GM23338 (cell line): ENCODE data around the gene NELFB. TPM values are rescaled to one million over a fixed set of nuclear protein-coding genes. Genes with fewer than 3 reads are reported as not detected.

Source experiments
- ATAC-seq: fragments of 200-7000 bp; cut with Tn5 transposase; 3 replicates; pipeline ENCODE4 v1.9.1; 2020
- DNase-seq: peaks from one replicate; pipeline ENCODE4 v3.0.0-alpha.2; 2015; ENCODE audit warnings: low spot score
- H2AFZ ChIP-seq: fragments of 200-600 bp; sonication (generic); 2 replicates; pipeline ENCODE4 v1.8.0; 2016; ENCODE audit warnings: antibody characterized with exemption, mild to moderate bottlenecking, moderate library complexity
- H3F3A ChIP-seq: fragments of 200-600 bp; sonication (generic); replicated peaks from 2 replicates; pipeline ENCODE4 v1.8.0; 2017; ENCODE audit warnings: antibody characterized with exemption, mixed run types, low read depth
- H3K27ac ChIP-seq: fragments of 200-600 bp; sonication (generic); 2 replicates; pipeline ENCODE4 v1.6.1; 2016; ENCODE audit warnings: low read depth
- H3K27me3 ChIP-seq: fragments of 200-600 bp; sonication (generic); 2 replicates; pipeline ENCODE4 v1.8.0; 2016; ENCODE audit warnings: mild to moderate bottlenecking, mixed run types, moderate library complexity; ENCODE audit not compliant: insufficient read depth
- H3K36me3 ChIP-seq: fragments of 200-600 bp; sonication (generic); 2 replicates; pipeline ENCODE4 v1.8.0; 2016; ENCODE audit warnings: mild to moderate bottlenecking; ENCODE audit not compliant: insufficient read depth
- H3K4me1 ChIP-seq: fragments of 200-600 bp; sonication (generic); 2 replicates; pipeline ENCODE4 v1.8.0; 2016; ENCODE audit warnings: mild to moderate bottlenecking, moderate library complexity; ENCODE audit not compliant: insufficient read depth
- H3K4me2 ChIP-seq: fragments of 200-600 bp; sonication (generic); 2 replicates; pipeline ENCODE4 v1.7.1; 2017; ENCODE audit warnings: mixed run types
- H3K4me3 ChIP-seq: fragments of 200-600 bp; sonication (generic); 2 replicates; pipeline ENCODE4 v1.6.1; 2016; ENCODE audit warnings: mixed run types
- H3K79me2 ChIP-seq: fragments of 200-600 bp; sonication (generic); replicated peaks from 2 replicates; pipeline ENCODE4 v1.8.0; 2017; ENCODE audit warnings: mild to moderate bottlenecking; ENCODE audit not compliant: insufficient read depth
- H3K9me2 ChIP-seq: fragments of 200-600 bp; sonication (generic); 2 replicates; pipeline ENCODE4 v1.8.0; 2017; ENCODE audit not compliant: insufficient read depth
- H4K20me1 ChIP-seq: fragments of 200-600 bp; sonication (generic); replicated peaks from 2 replicates; pipeline ENCODE4 v1.8.0; 2017; ENCODE audit warnings: mild to moderate bottlenecking; ENCODE audit not compliant: insufficient read depth
- H3K27ac Mint-ChIP-seq: 2 replicates; pipeline ENCODE4 v1.8.0; 2020; ENCODE audit warnings: inconsistent platforms, mild to moderate bottlenecking, moderate library complexity, mixed read lengths
- H3K27me3 Mint-ChIP-seq: 3 replicates; pipeline ENCODE4 v1.8.0; 2022; ENCODE audit warnings: low read depth, mild to moderate bottlenecking, moderate library complexity, mixed read lengths, inconsistent platforms; ENCODE audit not compliant: insufficient read depth, poor library complexity
- H3K36me3 Mint-ChIP-seq: 3 replicates; pipeline ENCODE4 v1.8.0; 2021; ENCODE audit warnings: low read depth, mild to moderate bottlenecking, inconsistent platforms, moderate library complexity, mixed read lengths
- H3K4me1 Mint-ChIP-seq: 3 replicates; pipeline ENCODE4 v1.8.0; 2020; ENCODE audit warnings: mild to moderate bottlenecking, inconsistent platforms, mixed read lengths
- H3K4me3 Mint-ChIP-seq: 3 replicates; pipeline ENCODE4 v1.8.0; 2021; ENCODE audit warnings: moderate library complexity, mild to moderate bottlenecking, inconsistent platforms, mixed read lengths
- H3K9me3 Mint-ChIP-seq: 3 replicates; pipeline ENCODE4 v1.8.0; 2020; ENCODE audit warnings: moderate library complexity, mild to moderate bottlenecking, inconsistent platforms, mixed read lengths
- CREB1 ChIP-seq: fragments of 250-450 bp; sonication (Bioruptor Pico); IDR thresholded peaks from 2 replicates; pipeline ENCODE4 v1.5.0; 2020; ENCODE audit warnings: low read depth, mild to moderate bottlenecking, moderate library complexity
- ETS1 ChIP-seq: IDR thresholded peaks from 2 replicates; pipeline ENCODE4 v1.6.1; 2016; ENCODE audit warnings: antibody characterized with exemption
- EZH2 ChIP-seq: fragments of 200-600 bp; sonication (generic); IDR thresholded peaks from one replicate; pipeline ENCODE4 v1.8.0; 2017; ENCODE audit warnings: antibody characterized with exemption, mild to moderate bottlenecking, low read depth; ENCODE audit not compliant: unreplicated experiment
- EZH2phosphoT487 ChIP-seq: fragments of 200-600 bp; sonication (generic); IDR thresholded peaks from one replicate; pipeline ENCODE4 v1.8.1; 2018; ENCODE audit warnings: antibody characterized with exemption; ENCODE audit not compliant: unreplicated experiment
- JUNB ChIP-seq: IDR thresholded peaks from one replicate; pipeline ENCODE4 v1.6.1; 2016; ENCODE audit warnings: antibody characterized with exemption; ENCODE audit not compliant: unreplicated experiment
- NANOG ChIP-seq: IDR thresholded peaks from 2 replicates; pipeline ENCODE4 v1.6.1; 2016; ENCODE audit warnings: antibody characterized with exemption, borderline replicate concordance
- POLR2AphosphoS5 ChIP-seq: IDR thresholded peaks from 2 replicates; pipeline ENCODE4 v1.6.1; 2016; ENCODE audit warnings: antibody characterized with exemption, low read depth
- STAT1 ChIP-seq: IDR thresholded peaks from one replicate; pipeline ENCODE4 v1.6.1; 2016; ENCODE audit warnings: antibody characterized with exemption; ENCODE audit not compliant: unreplicated experiment
- ZNF114 ChIP-seq: fragments of 250-450 bp; sonication (Bioruptor Pico); IDR thresholded peaks from 2 replicates; pipeline ENCODE4 v1.5.0; 2020; ENCODE audit warnings: mild to moderate bottlenecking, moderate library complexity
- ZNF331 ChIP-seq: fragments of 250-450 bp; sonication (Bioruptor Pico); IDR thresholded peaks from 2 replicates; pipeline ENCODE4 v1.5.0; 2020; ENCODE audit warnings: low read depth, mild to moderate bottlenecking, moderate library complexity
- polyA plus RNA-seq: library from polyadenylated mRNA; unstranded; fragments of >200 nt; fragmentation: Nextera tagmentation; extraction: Ambion mirVana; gene quantifications from 2 replicates; pipeline ENCODE4 v1.2.1, GENCODE V29; 2016
- total RNA-seq: library from RNA; depleted of rRNA; stranded (reverse); fragments of >200 nt; shearing (Covaris generic); gene quantifications from 2 replicates; pipeline ENCODE4 v1.2.3, GENCODE V29; 2014
- TF ChIP-seq, protein P1 (sequence below): fragments of 250-450 bp; sonication (Bioruptor Pico); IDR thresholded peaks from 2 replicates; pipeline ENCODE4 v1.5.0; 2020; ENCODE audit warnings: mild to moderate bottlenecking, moderate library complexity

NELFB gene
- total and polyA plus RNA-seq, 2 experiments from 2014 or later, result 30.0 to 97.3 TPM

DNA sequence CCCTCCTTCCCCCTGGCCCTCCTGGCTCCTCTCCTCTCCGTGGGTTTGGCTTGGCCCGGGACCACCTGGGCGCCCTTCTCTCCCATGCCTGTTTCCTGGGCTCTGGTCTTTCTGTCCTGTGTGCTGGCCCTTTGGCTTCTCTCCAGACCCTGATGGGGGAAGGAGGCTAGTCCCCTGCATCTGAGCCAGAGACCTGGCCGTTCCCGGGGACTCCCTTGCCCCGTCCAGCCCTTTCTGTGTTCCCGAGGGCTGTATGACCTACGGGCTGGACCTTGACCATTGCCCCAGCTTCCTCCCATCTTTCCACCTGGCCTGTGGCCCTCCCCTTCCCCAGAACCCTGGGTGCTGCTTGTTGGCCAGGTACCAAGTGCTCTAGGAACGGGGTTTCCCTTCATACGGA lies 8.4 kb downstream of the NELFB start (continued):
- TF ChIP-seq EZH2phosphoT487 (no peak), CREB1 (no peak), STAT1 (no peak), ZNF331 (no peak), ZNF114 (CRISPR knock-in tag) (no peak)

GRCh38 chr9:137264067-137264466 lies 8.9 kb downstream of the NELFB start:
- Mint-ChIP-seq H3K36me3 (peaks cover 32% of the 10 kb centered on the region), H3K4me1 (peaks cover 4% of the 10 kb centered on the region; the same call in 2 of the 3 replicates), H3K4me3 (no peak overlapping the region), H3K9me3 (no peaks in the 10 kb centered on the region; the same call in 2 of the 3 replicates), H3K27me3 (peaks cover 14% of the 10 kb centered on the region), H3K27ac (no peak overlapping the region)
- Histone ChIP-seq H2AFZ (no peak overlapping the region), H3K9me2 (no peaks in the 10 kb centered on the region), H3K27me3 (no peaks in the 10 kb centered on the region), H3F3A (0 out of 2 replicates have a peak, but pooled peaks cover 7% of the 10 kb centered on the region), H3K4me3 (no peak overlapping the region), H3K4me2 (no peak overlapping the region), H3K4me1 (no peaks in the 10 kb centered on the region), H4K20me1 (0 out of 2 replicates have a peak, but pooled peaks cover 4% of the 10 kb centered on the region), H3K79me2 (no peaks in the 10 kb centered on the region), H3K27ac (no peak overlapping the region), H3K36me3 (peaks cover 13% of the 10 kb centered on the region)
- TF ChIP-seq POLR2AphosphoS5 (no peak), JUNB (no peak), EZH2 (no peak), ZNF331 (no peak), NANOG (no peak), ZNF114 (CRISPR knock-in tag) (no peak), ETS1 (no peak), CREB1 (no peak)
- TF ChIP-seq, protein P1, sequence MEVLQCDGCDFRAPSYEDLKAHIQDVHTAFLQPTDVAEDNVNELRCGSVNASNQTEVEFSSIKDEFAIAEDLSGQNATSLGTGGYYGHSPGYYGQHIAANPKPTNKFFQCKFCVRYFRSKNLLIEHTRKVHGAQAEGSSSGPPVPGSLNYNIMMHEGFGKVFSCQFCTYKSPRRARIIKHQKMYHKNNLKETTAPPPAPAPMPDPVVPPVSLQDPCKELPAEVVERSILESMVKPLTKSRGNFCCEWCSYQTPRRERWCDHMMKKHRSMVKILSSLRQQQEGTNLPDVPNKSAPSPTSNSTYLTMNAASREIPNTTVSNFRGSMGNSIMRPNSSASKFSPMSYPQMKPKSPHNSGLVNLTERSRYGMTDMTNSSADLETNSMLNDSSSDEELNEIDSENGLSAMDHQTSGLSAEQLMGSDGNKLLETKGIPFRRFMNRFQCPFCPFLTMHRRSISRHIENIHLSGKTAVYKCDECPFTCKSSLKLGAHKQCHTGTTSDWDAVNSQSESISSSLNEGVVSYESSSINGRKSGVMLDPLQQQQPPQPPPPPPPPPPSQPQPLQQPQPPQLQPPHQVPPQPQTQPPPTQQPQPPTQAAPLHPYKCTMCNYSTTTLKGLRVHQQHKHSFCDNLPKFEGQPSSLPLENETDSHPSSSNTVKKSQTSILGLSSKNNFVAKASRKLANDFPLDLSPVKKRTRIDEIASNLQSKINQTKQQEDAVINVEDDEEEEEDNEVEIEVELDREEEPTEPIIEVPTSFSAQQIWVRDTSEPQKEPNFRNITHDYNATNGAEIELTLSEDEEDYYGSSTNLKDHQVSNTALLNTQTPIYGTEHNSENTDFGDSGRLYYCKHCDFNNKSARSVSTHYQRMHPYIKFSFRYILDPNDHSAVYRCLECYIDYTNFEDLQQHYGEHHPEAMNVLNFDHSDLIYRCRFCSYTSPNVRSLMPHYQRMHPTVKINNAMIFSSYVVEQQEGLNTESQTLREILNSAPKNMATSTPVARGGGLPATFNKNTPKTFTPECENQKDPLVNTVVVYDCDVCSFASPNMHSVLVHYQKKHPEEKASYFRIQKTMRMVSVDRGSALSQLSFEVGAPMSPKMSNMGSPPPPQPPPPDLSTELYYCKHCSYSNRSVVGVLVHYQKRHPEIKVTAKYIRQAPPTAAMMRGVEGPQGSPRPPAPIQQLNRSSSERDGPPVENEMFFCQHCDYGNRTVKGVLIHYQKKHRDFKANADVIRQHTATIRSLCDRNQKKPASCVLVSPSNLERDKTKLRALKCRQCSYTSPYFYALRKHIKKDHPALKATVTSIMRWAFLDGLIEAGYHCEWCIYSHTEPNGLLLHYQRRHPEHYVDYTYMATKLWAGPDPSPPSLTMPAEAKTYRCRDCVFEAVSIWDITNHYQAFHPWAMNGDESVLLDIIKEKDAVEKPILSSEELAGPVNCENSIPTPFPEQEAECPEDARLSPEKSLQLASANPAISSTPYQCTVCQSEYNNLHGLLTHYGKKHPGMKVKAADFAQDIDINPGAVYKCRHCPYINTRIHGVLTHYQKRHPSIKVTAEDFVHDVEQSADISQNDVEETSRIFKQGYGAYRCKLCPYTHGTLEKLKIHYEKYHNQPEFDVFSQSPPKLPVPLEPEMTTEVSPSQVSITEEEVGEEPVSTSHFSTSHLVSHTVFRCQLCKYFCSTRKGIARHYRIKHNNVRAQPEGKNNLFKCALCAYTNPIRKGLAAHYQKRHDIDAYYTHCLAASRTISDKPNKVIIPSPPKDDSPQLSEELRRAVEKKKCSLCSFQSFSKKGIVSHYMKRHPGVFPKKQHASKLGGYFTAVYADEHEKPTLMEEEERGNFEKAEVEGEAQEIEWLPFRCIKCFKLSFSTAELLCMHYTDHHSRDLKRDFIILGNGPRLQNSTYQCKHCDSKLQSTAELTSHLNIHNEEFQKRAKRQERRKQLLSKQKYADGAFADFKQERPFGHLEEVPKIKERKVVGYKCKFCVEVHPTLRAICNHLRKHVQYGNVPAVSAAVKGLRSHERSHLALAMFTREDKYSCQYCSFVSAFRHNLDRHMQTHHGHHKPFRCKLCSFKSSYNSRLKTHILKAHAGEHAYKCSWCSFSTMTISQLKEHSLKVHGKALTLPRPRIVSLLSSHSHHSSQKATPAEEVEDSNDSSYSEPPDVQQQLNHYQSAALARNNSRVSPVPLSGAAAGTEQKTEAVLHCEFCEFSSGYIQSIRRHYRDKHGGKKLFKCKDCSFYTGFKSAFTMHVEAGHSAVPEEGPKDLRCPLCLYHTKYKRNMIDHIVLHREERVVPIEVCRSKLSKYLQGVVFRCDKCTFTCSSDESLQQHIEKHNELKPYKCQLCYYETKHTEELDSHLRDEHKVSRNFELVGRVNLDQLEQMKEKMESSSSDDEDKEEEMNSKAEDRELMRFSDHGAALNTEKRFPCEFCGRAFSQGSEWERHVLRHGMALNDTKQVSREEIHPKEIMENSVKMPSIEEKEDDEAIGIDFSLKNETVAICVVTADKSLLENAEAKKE (CRISPR knock-in tag), result no peak
- DNase-seq, result no peak
- ATAC-seq, result no peak
